Mucosa of stomach (tissue), 1 donor: ENCODE measurements around the gene XRCC2.
A peak's percentile ranks its signal among the peaks of the same experiment; 100 is the strongest.
"Not testable (repeated sequence)": the region's sequence is repeated elsewhere in the genome, so short reads cannot be mapped to it uniquely, and the experiment has no call there.

ENCODE experiments used
- H3K27me3 ChIP-seq: one replicate; pipeline ENCODE4 v1.7.0; 2013; ENCODE audit warnings: mild to moderate bottlenecking, low read length; ENCODE audit not compliant: control insufficient read depth, insufficient read depth
- H3K36me3 ChIP-seq: one replicate; pipeline ENCODE4 v1.7.0; 2013; ENCODE audit warnings: low read length; ENCODE audit not compliant: control insufficient read depth, insufficient read depth
- H3K4me1 ChIP-seq: one replicate; pipeline ENCODE4 v1.7.0; 2013; ENCODE audit warnings: mild to moderate bottlenecking, low read length; ENCODE audit not compliant: control insufficient read depth, insufficient read depth
- H3K4me3 ChIP-seq: one replicate; pipeline ENCODE4 v1.7.0; 2013; ENCODE audit warnings: low read length
- H3K9ac ChIP-seq: one replicate; pipeline ENCODE4 v1.7.0; 2013; ENCODE audit warnings: mild to moderate bottlenecking, low read length, moderate library complexity
- H3K9me3 ChIP-seq: one replicate; pipeline ENCODE4 v1.7.0; 2013; ENCODE audit warnings: mild to moderate bottlenecking, low read length, moderate library complexity; ENCODE audit not compliant: control insufficient read depth
- donor health status: Pancreatic carcinoma.

XRCC2 gene

GRCh38 chr7:152675759-152676636 is at the start of gene XRCC2:
Gene XRCC2 (minus strand): TSS chr7:152676141. CDS start chr7:152676079, 62 bp downstream.
- no peaks in the 10 kb centered on the region for H3K9me3 ChIP-seq
- peak within 1 kb of the TSS; percentile 93 for H3K9ac ChIP-seq
- peaks cover 5% of the 10 kb centered on the region for H3K4me1 ChIP-seq
- no peaks in the 10 kb centered on the region for H3K27me3 ChIP-seq
- peak within 1 kb of the TSS; percentile 63 for H3K4me3 ChIP-seq
- H3K36me3 ChIP-seq = no peaks in the 10 kb centered on the region

- H3K36me3 ChIP-seq = no peaks in the 10 kb centered on the region
- H3K4me3 ChIP-seq = no peak overlapping the region
- no peaks in the 10 kb centered on the region for H3K9me3 ChIP-seq
- no peaks in the 10 kb centered on the region for H3K27me3 ChIP-seq
- no peaks in the 10 kb centered on the region for H3K4me1 ChIP-seq
- no peak overlapping the region for H3K9ac ChIP-seq
Measured at GRCh38 chr7:152723364-152723763, 47.4 kb upstream of the XRCC2 start.

GRCh38 chr7:152712412-152713042 is 36.6 kb upstream of the XRCC2 start:
- not testable (repeated sequence) for H3K36me3 ChIP-seq, H3K9me3 ChIP-seq, H3K9ac ChIP-seq

GRCh38 chr7:152711444-152711944 is 35.6 kb upstream of the XRCC2 start:
- no peak overlapping the region for H3K4me3 ChIP-seq
- H3K9ac ChIP-seq = no peak overlapping the region
- H3K36me3 ChIP-seq = no peaks in the 10 kb centered on the region
- H3K4me1 ChIP-seq = no peaks in the 10 kb centered on the region
- no peaks in the 10 kb centered on the region for H3K27me3 ChIP-seq
- H3K9me3 ChIP-seq = no peaks in the 10 kb centered on the region

More at GRCh38 chr7:152712412-152713042, 36.6 kb upstream of the XRCC2 start:
- not testable (repeated sequence) for H3K4me1 ChIP-seq, H3K27me3 ChIP-seq, H3K4me3 ChIP-seq

- H3K4me1 ChIP-seq = no peaks in the 10 kb centered on the region
- H3K27me3 ChIP-seq = no peaks in the 10 kb centered on the region
- no peaks in the 10 kb centered on the region for H3K36me3 ChIP-seq
- no peak overlapping the region for H3K4me3 ChIP-seq
- no peaks in the 10 kb centered on the region for H3K9me3 ChIP-seq
- no peak overlapping the region for H3K9ac ChIP-seq
Measured at GRCh38 chr7:152710153-152710442, 34.2 kb upstream of the XRCC2 start.

GRCh38 chr7:152709287-152710152 is 33.6 kb upstream of the XRCC2 start:
- no peaks in the 10 kb centered on the region for H3K36me3 ChIP-seq
- no peaks in the 10 kb centered on the region for H3K4me1 ChIP-seq
- no peak overlapping the region for H3K4me3 ChIP-seq
- H3K9me3 ChIP-seq = no peaks in the 10 kb centered on the region
- no peaks in the 10 kb centered on the region for H3K27me3 ChIP-seq
- no peak overlapping the region for H3K9ac ChIP-seq

- no peaks in the 10 kb centered on the region for H3K36me3 ChIP-seq
- H3K27me3 ChIP-seq = no peaks in the 10 kb centered on the region
- no peaks in the 10 kb centered on the region for H3K9me3 ChIP-seq
- H3K9ac ChIP-seq = no peak overlapping the region
- no peaks in the 10 kb centered on the region for H3K4me1 ChIP-seq
- no peak overlapping the region for H3K4me3 ChIP-seq
Measured at GRCh38 chr7:152704796-152705384, 28.9 kb upstream of the XRCC2 start.

GRCh38 chr7:152699079-152699478 is 23.1 kb upstream of the XRCC2 start:
- H3K9me3 ChIP-seq = no peaks in the 10 kb centered on the region
- no peak overlapping the region for H3K4me3 ChIP-seq
- H3K4me1 ChIP-seq = no peaks in the 10 kb centered on the region
- H3K9ac ChIP-seq = no peak overlapping the region
- no peaks in the 10 kb centered on the region for H3K36me3 ChIP-seq
- H3K27me3 ChIP-seq = no peaks in the 10 kb centered on the region

GRCh38 chr7:152697268-152697974 is 21.5 kb upstream of the XRCC2 start:
- H3K36me3 ChIP-seq, H3K4me1 ChIP-seq, H3K9ac ChIP-seq, H3K4me3 ChIP-seq, H3K9me3 ChIP-seq, H3K27me3 ChIP-seq: not testable (repeated sequence)

- H3K9ac ChIP-seq, H3K36me3 ChIP-seq, H3K4me1 ChIP-seq, H3K9me3 ChIP-seq, H3K4me3 ChIP-seq, H3K27me3 ChIP-seq: not testable (repeated sequence)
Measured at GRCh38 chr7:152692196-152692595, 16.3 kb upstream of the XRCC2 start.

- no peaks in the 10 kb centered on the region for H3K4me1 ChIP-seq
Measured at GRCh38 chr7:152683297-152683696, 7.4 kb upstream of the XRCC2 start.

More at GRCh38 chr7:152683297-152683696, 7.4 kb upstream of the XRCC2 start:
- Histone ChIP-seq H3K4me3 (no peak overlapping the region), H3K9me3 (no peaks in the 10 kb centered on the region), H3K27me3 (no peaks in the 10 kb centered on the region), H3K36me3 (no peaks in the 10 kb centered on the region), H3K9ac (no peak overlapping the region)
